ENCODE measurements around the gene HOXC12. TPM values are rescaled to one million over a fixed set of nuclear protein-coding genes. Genes with fewer than 3 reads are reported as not detected.

Gene HOXC12
- total RNA-seq, 1 donor from 2014 or later = not detected

GRCh38 chr12:53997204-53998109, 42.8 kb downstream of the HOXC12 start:
- peak; percentile 72 for TF ChIP-seq EZH2 (IDR thresholded peaks at IDR 0.05; ENCODE audit: insufficient read depth, low read length)
- TF ChIP-seq, protein P1, sequence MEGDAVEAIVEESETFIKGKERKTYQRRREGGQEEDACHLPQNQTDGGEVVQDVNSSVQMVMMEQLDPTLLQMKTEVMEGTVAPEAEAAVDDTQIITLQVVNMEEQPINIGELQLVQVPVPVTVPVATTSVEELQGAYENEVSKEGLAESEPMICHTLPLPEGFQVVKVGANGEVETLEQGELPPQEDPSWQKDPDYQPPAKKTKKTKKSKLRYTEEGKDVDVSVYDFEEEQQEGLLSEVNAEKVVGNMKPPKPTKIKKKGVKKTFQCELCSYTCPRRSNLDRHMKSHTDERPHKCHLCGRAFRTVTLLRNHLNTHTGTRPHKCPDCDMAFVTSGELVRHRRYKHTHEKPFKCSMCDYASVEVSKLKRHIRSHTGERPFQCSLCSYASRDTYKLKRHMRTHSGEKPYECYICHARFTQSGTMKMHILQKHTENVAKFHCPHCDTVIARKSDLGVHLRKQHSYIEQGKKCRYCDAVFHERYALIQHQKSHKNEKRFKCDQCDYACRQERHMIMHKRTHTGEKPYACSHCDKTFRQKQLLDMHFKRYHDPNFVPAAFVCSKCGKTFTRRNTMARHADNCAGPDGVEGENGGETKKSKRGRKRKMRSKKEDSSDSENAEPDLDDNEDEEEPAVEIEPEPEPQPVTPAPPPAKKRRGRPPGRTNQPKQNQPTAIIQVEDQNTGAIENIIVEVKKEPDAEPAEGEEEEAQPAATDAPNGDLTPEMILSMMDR (IDR thresholded peaks at IDR 0.05; ENCODE audit: insufficient read depth, low read depth, low read length) = no peak
- no peak overlapping the region for H3K27ac ChIP-seq (ENCODE audit: low read depth, low read length)
- FAIRE-seq (no peak), DNase-seq (ENCODE audit: low read depth) (no peak)
- H3K9ac ChIP-seq (ENCODE audit: low read length) = no peak overlapping the region
- H2AFZ ChIP-seq (ENCODE audit: low read depth, low read length) = no peak overlapping the region
- peaks cover 93% of the 10 kb centered on the region for H3K27me3 ChIP-seq (ENCODE audit: insufficient read depth, low read length)
- no peak overlapping the region for H3K4me2 ChIP-seq (ENCODE audit: low read length)
- peaks cover 7% of the 10 kb centered on the region for H3K9me3 ChIP-seq (ENCODE audit: insufficient read depth, low read depth, low read length)
- no peak overlapping the region for H3K4me3 ChIP-seq (ENCODE audit: insufficient read depth, low read depth, low read length)
- no peak overlapping the region for H3K4me3 Mint-ChIP-seq (ENCODE audit: unreplicated experiment)
- no peak overlapping the region for H3K27ac Mint-ChIP-seq (ENCODE audit: unreplicated experiment)
- no peaks in the 10 kb centered on the region for H4K20me1 ChIP-seq (ENCODE audit: insufficient read depth, low read length)
- no peaks in the 10 kb centered on the region for H3K36me3 ChIP-seq (ENCODE audit: insufficient read depth, low read length)
- H3K9me3 Mint-ChIP-seq (ENCODE audit: unreplicated experiment) = peaks cover 24% of the 10 kb centered on the region
- peaks cover 84% of the 10 kb centered on the region for H3K27me3 Mint-ChIP-seq (ENCODE audit: low read depth, unreplicated experiment)
- no peaks in the 10 kb centered on the region for H3K79me2 ChIP-seq (ENCODE audit: insufficient read depth, low read length)
- H3K4me1 ChIP-seq (ENCODE audit: insufficient read depth, low read length) = peaks cover 4% of the 10 kb centered on the region
- H3K36me3 Mint-ChIP-seq (ENCODE audit: low read depth, unreplicated experiment) = no peaks in the 10 kb centered on the region
- H3K4me1 Mint-ChIP-seq (ENCODE audit: low read depth, unreplicated experiment) = no peaks in the 10 kb centered on the region

- no peaks in the 10 kb centered on the region for H3K4me1 Mint-ChIP-seq (ENCODE audit: low read depth, unreplicated experiment)
- TF ChIP-seq, protein P1 (IDR thresholded peaks at IDR 0.05; ENCODE audit: insufficient read depth, low read depth, low read length) = no peak
- TF ChIP-seq EZH2 (IDR thresholded peaks at IDR 0.05; ENCODE audit: insufficient read depth, low read length) = no peak
- no peak overlapping the region for H2AFZ ChIP-seq (ENCODE audit: low read depth, low read length)
- peaks cover 96% of the 10 kb centered on the region for H3K27me3 ChIP-seq (ENCODE audit: insufficient read depth, low read length)
- H3K79me2 ChIP-seq (ENCODE audit: insufficient read depth, low read length) = no peaks in the 10 kb centered on the region
- H3K27ac ChIP-seq (ENCODE audit: low read depth, low read length) = no peak overlapping the region
- H3K9me3 ChIP-seq (ENCODE audit: insufficient read depth, low read depth, low read length) = peaks cover 5% of the 10 kb centered on the region
- peaks cover 28% of the 10 kb centered on the region for H3K9me3 Mint-ChIP-seq (ENCODE audit: unreplicated experiment)
- no peak overlapping the region for H3K4me3 Mint-ChIP-seq (ENCODE audit: unreplicated experiment)
- no peak for DNase-seq (ENCODE audit: low read depth)
- no peak overlapping the region for H3K27ac Mint-ChIP-seq (ENCODE audit: unreplicated experiment)
- no peak overlapping the region for H3K9ac ChIP-seq (ENCODE audit: low read length)
- H3K36me3 Mint-ChIP-seq (ENCODE audit: low read depth, unreplicated experiment) = no peaks in the 10 kb centered on the region
- FAIRE-seq = no peak
- peaks cover 4% of the 10 kb centered on the region for H3K4me1 ChIP-seq (ENCODE audit: insufficient read depth, low read length)
- no peaks in the 10 kb centered on the region for H4K20me1 ChIP-seq (ENCODE audit: insufficient read depth, low read length)
- H3K4me2 ChIP-seq (ENCODE audit: low read length) = no peak overlapping the region
- H3K36me3 ChIP-seq (ENCODE audit: insufficient read depth, low read length) = no peaks in the 10 kb centered on the region
- peaks cover 84% of the 10 kb centered on the region for H3K27me3 Mint-ChIP-seq (ENCODE audit: low read depth, unreplicated experiment)
- no peak overlapping the region for H3K4me3 ChIP-seq (ENCODE audit: insufficient read depth, low read depth, low read length)
Measured at GRCh38 chr12:53998110-53998899, 43.6 kb downstream of the HOXC12 start.

Measured in astrocyte (in vitro differentiated cells and primary cell).